BLaER1 treated with 17β-estradiol and CSF1 and Interleukin-3, amounts not matched to agents 10 nM and 100 nM (cell line): Measurements from ENCODE around the gene CLIC6.
A peak's percentile ranks its signal among the peaks of the same experiment; 100 is the strongest.
"Not testable (repeated sequence)": the region's sequence is repeated elsewhere in the genome, so short reads cannot be mapped to it uniquely, and the experiment has no call there.

Experiments used
- H3K27ac ChIP-seq, 11 experiments: shearing (Covaris generic); formaldehyde crosslinking; 2 replicates each; pipeline ENCODE4 v1.8.1; 2022
- H3K27me3 ChIP-seq, 11 experiments: shearing (Covaris generic); formaldehyde crosslinking; 2 replicates each; pipeline ENCODE4 v1.8.1; 2022
- H3K36me3 ChIP-seq, 11 experiments: shearing (Covaris generic); formaldehyde crosslinking; 2 replicates each; pipeline ENCODE4 v1.8.1; 2022
- H3K4me1 ChIP-seq, 10 experiments: shearing (Covaris generic); formaldehyde crosslinking; 2 replicates each; pipeline ENCODE4 v1.8.1; 2022
- H3K4me2 ChIP-seq, 11 experiments: shearing (Covaris generic); formaldehyde crosslinking; 2 replicates each; pipeline ENCODE4 v1.8.1; 2022
- H3K4me3 ChIP-seq, 10 experiments: shearing (Covaris generic); formaldehyde crosslinking; 2 replicates each; pipeline ENCODE4 v1.8.1; 2022
- H3K9ac ChIP-seq, 11 experiments: shearing (Covaris generic); formaldehyde crosslinking; 2 replicates each; pipeline ENCODE4 v1.8.1; 2022
- H3K9me3 ChIP-seq, 11 experiments: shearing (Covaris generic); formaldehyde crosslinking; replicated peaks in 1 of 11; 2 replicates each; pipeline ENCODE4 v1.8.1; 2022
- H4K20me1 ChIP-seq, 11 experiments: shearing (Covaris generic); formaldehyde crosslinking; 2 replicates each; pipeline ENCODE4 v1.8.1; 2022
- Cebpa-rat ChIP-seq, 11 experiments: shearing (Covaris generic); IDR thresholded peaks; 2 replicates each; pipeline ENCODE4 v1.8.1; 2022

CLIC6 gene

DNA sequence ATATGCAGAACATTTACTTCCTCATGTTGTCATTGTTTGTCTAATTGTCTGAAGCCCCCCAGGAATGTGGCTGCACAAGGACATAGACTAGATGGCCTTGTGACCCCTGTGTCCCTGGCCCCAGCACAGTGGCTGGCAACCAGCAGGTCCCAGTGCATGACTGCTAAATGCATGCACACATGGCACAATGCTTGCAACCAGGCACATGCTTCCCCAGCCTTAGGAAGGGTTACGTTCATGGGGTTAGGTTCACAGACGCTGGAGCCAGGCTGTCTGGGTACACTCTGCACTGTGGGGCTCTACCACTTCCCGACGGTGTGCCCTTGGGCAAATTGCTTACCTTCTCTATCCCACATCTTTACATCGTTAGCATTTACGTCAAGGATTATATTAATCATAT, 21.2 kb upstream of the CLIC6 start:
- H3K4me2 ChIP-seq, result no peak overlapping the region
- H3K27ac ChIP-seq, result no peak overlapping the region
- H3K9me3 ChIP-seq, result peaks cover 2 to 15% (median 11%) of the 10 kb centered on the region in 11 experiments; a peak in 16 of 22 replicates
- no peak overlapping the region for H3K9ac ChIP-seq
- H3K36me3 ChIP-seq, result no peaks in the 10 kb centered on the region
- peaks cover 5 to 13% (median 9%) of the 10 kb centered on the region in 10 experiments for H3K4me1 ChIP-seq
- no peak overlapping the region for H3K4me3 ChIP-seq
- no peaks in the 10 kb centered on the region for H3K27me3 ChIP-seq
- H4K20me1 ChIP-seq, result no peaks in the 10 kb centered on the region; a peak in 1 of 22 replicates
- no peak for TF ChIP-seq Cebpa-rat (IDR thresholded peaks at IDR 0.05)

DNA sequence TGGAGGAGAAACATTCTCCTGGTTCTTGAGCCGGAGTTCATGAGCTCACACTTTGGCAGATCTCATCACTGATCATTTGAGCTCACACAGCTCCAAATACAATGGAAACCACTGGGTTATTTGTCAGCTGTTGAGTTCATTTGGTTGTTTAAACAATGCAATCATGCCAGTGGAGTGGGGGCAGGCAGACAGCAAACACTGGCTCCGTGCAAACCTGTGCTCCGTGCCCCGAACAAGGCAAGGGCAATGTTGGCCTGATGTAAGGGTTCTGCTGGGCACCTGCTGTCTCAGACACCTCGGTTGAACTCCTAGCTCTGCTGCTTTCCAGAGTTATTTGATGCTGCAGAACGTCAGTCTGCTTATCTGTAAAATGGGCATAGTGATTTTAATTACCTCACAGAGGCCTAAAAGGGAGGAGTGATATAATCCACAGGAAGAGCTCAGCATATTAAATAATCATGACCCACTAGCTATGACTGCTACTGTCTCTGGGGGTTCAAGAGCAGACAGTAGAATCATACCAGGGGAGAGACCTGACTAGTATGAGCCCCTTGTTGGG, 20.0 kb upstream of the CLIC6 start:
- Histone ChIP-seq H3K36me3 (no peaks in the 10 kb centered on the region), H3K27me3 (no peaks in the 10 kb centered on the region), H3K4me1 (peaks cover 0 to under 1% (median 0%) of the 10 kb centered on the region in 10 experiments; a peak in 1 of 20 replicates), H3K27ac (no peak overlapping the region), H3K9ac (no peak overlapping the region), H3K4me3 (no peak overlapping the region), H4K20me1 (no peaks in the 10 kb centered on the region), H3K4me2 (no peak overlapping the region), H3K9me3 (peaks cover 6 to 20% (median 11%) of the 10 kb centered on the region in 11 experiments; a peak in 16 of 22 replicates)
- TF ChIP-seq Cebpa-rat (IDR thresholded peaks at IDR 0.05), result no peak

GRCh38 chr21:34649400-34649799, 19.4 kb upstream of the CLIC6 start:
- Histone ChIP-seq H3K4me2 (no peak overlapping the region), H4K20me1 (no peaks in the 10 kb centered on the region)

DNA sequence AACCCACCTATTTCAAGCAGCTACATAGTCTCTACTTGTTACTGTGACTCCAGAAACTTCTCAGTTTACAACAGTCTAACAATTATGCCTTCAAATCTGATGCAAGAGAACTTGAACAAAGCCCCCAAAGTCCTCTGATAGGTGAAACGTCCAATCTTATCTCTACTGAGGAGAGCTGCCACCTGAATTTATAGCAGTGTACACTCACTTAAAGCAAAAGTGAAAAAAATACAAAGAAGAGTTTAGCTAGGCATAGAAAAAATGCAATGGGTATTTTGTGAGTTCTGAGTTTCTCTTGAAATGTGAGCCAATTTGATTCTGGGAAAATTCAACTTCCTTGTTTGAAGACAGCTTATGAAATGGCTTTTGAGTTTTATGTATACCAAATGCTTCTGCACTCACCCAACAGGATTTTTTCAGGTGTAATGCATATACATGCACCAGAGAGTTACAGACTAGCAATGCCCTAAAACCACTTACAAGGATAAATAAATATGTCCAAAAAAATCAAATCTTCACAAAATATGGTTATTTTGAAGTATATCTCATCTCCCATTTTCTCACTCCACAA, 17.8 kb upstream of the CLIC6 start:
- Histone ChIP-seq H3K36me3 (no peaks in the 10 kb centered on the region), H3K4me1 (no peaks in the 10 kb centered on the region; a peak in 1 of 20 replicates), H3K27ac (no peak overlapping the region), H3K4me3 (no peak overlapping the region), H3K9me3 (peaks cover 6 to 20% (median 11%) of the 10 kb centered on the region in 11 experiments; a peak in 16 of 22 replicates), H3K27me3 (no peaks in the 10 kb centered on the region), H3K4me2 (no peak overlapping the region), H3K9ac (no peak overlapping the region), H4K20me1 (no peaks in the 10 kb centered on the region)
- TF ChIP-seq Cebpa-rat (IDR thresholded peaks at IDR 0.05), result no peak

More at GRCh38 chr21:34649400-34649799, 19.4 kb upstream of the CLIC6 start:
- Histone ChIP-seq H3K9ac (no peak overlapping the region), H3K36me3 (no peaks in the 10 kb centered on the region), H3K27ac (no peak overlapping the region), H3K9me3 (peaks cover 6 to 20% (median 11%) of the 10 kb centered on the region in 11 experiments; a peak in 16 of 22 replicates), H3K4me3 (no peak overlapping the region), H3K4me1 (no peaks in the 10 kb centered on the region; a peak in 1 of 20 replicates), H3K27me3 (no peaks in the 10 kb centered on the region)
- no peak for TF ChIP-seq Cebpa-rat (IDR thresholded peaks at IDR 0.05)

DNA sequence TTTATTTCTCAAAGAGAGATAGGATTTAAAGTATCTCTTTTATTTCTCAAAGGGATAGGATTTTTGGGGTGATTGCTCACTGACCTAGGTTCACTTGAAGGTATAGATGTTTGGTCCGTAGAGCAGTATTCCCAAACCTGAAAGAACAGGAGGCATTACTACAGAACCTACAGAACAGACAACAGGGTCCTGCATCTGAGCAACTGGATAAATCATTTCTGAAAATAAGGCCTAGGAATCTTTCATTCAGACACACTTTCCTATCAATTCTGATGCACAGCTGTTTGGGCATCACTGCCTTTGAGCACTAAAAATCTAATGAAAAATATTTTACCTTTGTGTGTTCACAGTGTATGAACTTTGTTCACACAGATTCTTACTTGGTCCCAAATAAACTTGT, 17.2 kb upstream of the CLIC6 start:
- Histone ChIP-seq H3K27ac (no peak overlapping the region), H3K9me3 (peaks cover 6 to 20% (median 11%) of the 10 kb centered on the region in 11 experiments; a peak in 16 of 22 replicates), H3K9ac (no peak overlapping the region), H3K4me3 (no peak overlapping the region), H3K4me2 (no peak overlapping the region), H4K20me1 (no peaks in the 10 kb centered on the region), H3K36me3 (no peaks in the 10 kb centered on the region), H3K4me1 (no peaks in the 10 kb centered on the region; a peak in 1 of 20 replicates), H3K27me3 (no peaks in the 10 kb centered on the region)
- no peak for TF ChIP-seq Cebpa-rat (IDR thresholded peaks at IDR 0.05)

DNA sequence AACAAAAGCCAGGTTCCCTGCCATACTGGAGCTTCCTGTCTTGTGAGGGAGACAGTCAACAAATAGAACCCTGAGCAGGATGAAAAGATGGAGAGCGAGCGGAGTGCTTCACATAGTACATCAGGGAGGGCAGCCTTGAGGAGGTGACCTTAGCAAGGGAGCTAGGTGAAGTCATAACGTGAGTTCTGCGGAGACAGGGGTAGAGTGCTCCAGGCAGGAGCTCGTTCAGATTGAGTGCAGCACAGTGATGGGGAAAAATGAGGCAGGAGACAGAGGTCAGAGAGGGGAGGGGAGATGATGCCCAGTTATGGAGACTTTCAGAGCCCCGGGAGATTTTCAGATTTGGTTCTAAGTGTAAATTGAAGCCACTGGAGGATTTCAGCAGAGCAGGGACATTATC, 15.3 kb upstream of the CLIC6 start:
- no peaks in the 10 kb centered on the region for H3K27me3 ChIP-seq

GRCh38 chr21:34661848-34662247, 6.9 kb upstream of the CLIC6 start:
- no peak overlapping the region for H3K27ac ChIP-seq
- H3K4me2 ChIP-seq, result no peak overlapping the region
- no peaks in the 10 kb centered on the region for H4K20me1 ChIP-seq
- no peaks in the 10 kb centered on the region for H3K36me3 ChIP-seq
- TF ChIP-seq Cebpa-rat (IDR thresholded peaks at IDR 0.05), result no peak
- H3K9ac ChIP-seq, result no peak overlapping the region
- H3K27me3 ChIP-seq, result peaks cover 0 to 5% (median 3%) of the 10 kb centered on the region in 11 experiments; a peak in 10 of 22 replicates
- H3K9me3 ChIP-seq, result peaks cover 29 to 42% (median 35%) of the 10 kb centered on the region in 11 experiments
- H3K4me1 ChIP-seq, result no peaks in the 10 kb centered on the region
- H3K4me3 ChIP-seq, result no peak overlapping the region

More for the DNA sequence above, 15.3 kb upstream of the CLIC6 start:
- no peak overlapping the region for H3K4me3 ChIP-seq
- H3K9ac ChIP-seq, result no peak overlapping the region
- H3K9me3 ChIP-seq, result peaks cover 6 to 20% (median 11%) of the 10 kb centered on the region in 11 experiments; a peak in 16 of 22 replicates
- no peaks in the 10 kb centered on the region for H3K36me3 ChIP-seq
- H4K20me1 ChIP-seq, result no peaks in the 10 kb centered on the region
- no peaks in the 10 kb centered on the region for H3K4me1 ChIP-seq
- TF ChIP-seq Cebpa-rat (IDR thresholded peaks at IDR 0.05), result no peak
- H3K27ac ChIP-seq, result no peak overlapping the region
- H3K4me2 ChIP-seq, result no peak overlapping the region

DNA sequence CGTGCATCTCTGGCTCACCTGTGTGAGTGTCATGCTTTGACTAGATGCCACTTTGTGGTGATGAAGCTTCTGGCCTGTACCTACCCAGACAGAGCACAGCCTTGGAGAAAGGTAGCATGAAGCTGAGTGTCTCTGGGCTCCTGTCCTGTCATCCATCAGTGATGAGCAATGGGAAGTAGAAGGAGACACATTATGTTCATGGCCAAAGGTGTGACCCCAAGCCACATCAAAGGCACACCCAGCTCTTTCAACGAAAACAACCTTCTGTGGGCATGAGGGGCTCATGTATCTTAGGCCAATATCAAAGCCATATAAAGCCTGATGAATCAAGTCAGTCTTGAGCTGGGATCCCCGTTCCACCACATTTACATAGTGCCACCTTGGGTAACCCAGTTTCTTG, 1.0 kb upstream of the CLIC6 start:
- Histone ChIP-seq H3K9me3 (peaks cover 13 to 39% (median 26%) of the 10 kb centered on the region in 11 experiments), H3K4me1 (peaks cover 5 to 19% (median 7%) of the 10 kb centered on the region in 10 experiments; a peak in 17 of 20 replicates), H3K4me3 (no peak overlapping the region), H3K27me3 (peaks cover 53 to 64% (median 62%) of the 10 kb centered on the region in 11 experiments), H3K4me2 (no peak overlapping the region), H3K9ac (no peak overlapping the region), H3K27ac (no peak overlapping the region), H3K36me3 (no peaks in the 10 kb centered on the region), H4K20me1 (no peaks in the 10 kb centered on the region; a peak in 1 of 22 replicates)
- TF ChIP-seq Cebpa-rat (IDR thresholded peaks at IDR 0.05), result no peak

DNA sequence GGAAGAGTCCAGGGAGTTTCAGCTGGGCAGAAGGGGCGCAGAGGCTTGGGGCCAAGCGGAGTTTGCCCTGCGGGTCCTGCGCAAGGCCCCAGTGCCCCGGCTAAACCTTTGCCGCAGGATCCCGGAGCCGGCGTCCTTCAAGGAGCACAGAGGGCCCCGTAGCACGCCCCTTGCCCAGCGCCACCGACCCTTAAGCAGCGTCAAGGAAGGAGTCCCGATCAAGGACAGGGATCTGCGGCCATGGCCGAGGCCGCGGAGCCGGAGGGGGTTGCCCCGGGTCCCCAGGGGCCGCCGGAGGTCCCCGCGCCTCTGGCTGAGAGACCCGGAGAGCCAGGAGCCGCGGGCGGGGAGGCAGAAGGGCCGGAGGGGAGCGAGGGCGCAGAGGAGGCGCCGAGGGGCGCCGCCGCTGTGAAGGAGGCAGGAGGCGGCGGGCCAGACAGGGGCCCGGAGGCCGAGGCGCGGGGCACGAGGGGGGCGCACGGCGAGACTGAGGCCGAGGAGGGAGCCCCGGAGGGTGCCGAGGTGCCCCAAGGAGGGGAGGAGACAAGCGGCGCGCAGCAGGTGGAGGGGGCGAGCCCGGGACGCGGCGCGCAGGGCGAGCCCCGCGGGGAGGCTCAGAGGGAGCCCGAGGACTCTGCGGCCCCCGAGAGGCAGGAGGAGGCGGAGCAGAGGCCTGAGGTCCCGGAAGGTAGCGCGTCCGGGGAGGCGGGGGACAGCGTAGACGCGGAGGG, 520 bp downstream of the CLIC6 start:
- Histone ChIP-seq H3K36me3 (no peaks in the 10 kb centered on the region), H3K4me1 (peaks cover 5 to 32% (median 7%) of the 10 kb centered on the region in 10 experiments; a peak in 17 of 20 replicates), H3K27me3 (peaks cover 57 to 78% (median 69%) of the 10 kb centered on the region in 11 experiments), H3K4me3 (peak overlapping the region; percentile 13 to 63 (median 48); a peak in 16 of 20 replicates), H3K9me3 (peaks cover 13 to 39% (median 25%) of the 10 kb centered on the region in 11 experiments), H3K27ac (no peak overlapping the region), H3K4me2 (peak overlapping the region; percentile 47 to 93 (median 65); a peak in 19 of 22 replicates), H3K9ac (peak overlapping the region in 3 of 11 experiments; percentile 35 to 56 (median 38); a peak in 3 of 22 replicates), H4K20me1 (no peaks in the 10 kb centered on the region; a peak in 1 of 22 replicates)
- no peak for TF ChIP-seq Cebpa-rat (IDR thresholded peaks at IDR 0.05)

DNA sequence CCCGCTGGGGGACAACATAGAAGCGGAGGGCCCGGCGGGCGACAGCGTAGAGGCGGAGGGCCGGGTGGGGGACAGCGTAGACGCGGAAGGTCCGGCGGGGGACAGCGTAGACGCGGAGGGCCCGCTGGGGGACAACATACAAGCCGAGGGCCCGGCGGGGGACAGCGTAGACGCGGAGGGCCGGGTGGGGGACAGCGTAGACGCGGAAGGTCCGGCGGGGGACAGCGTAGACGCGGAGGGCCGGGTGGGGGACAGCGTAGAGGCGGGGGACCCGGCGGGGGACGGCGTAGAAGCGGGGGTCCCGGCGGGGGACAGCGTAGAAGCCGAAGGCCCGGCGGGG, 1.1 kb downstream of the CLIC6 start:
- Histone ChIP-seq H3K9me3 (peaks cover 13 to 39% (median 25%) of the 10 kb centered on the region in 11 experiments), H3K4me2 (peak overlapping the region; percentile 47 to 93 (median 70)), H3K9ac (peak overlapping the region in 3 of 11 experiments; percentile 35 to 56 (median 38); a peak in 3 of 22 replicates), H3K27me3 (peaks cover 57 to 78% (median 69%) of the 10 kb centered on the region in 11 experiments), H3K4me3 (peak overlapping the region; percentile 35 to 63 (median 48); a peak in 17 of 20 replicates), H3K4me1 (peaks cover 5 to 32% (median 7%) of the 10 kb centered on the region in 10 experiments; a peak in 17 of 20 replicates)
- H3K36me3 ChIP-seq, H4K20me1 ChIP-seq, H3K27ac ChIP-seq: not testable (repeated sequence)
